Kasumi-1 (cell line): ENCODE results near the gene HNRNPM.

Experiments used
- DNase-seq, 2 experiments: peaks; one replicate each; lab custom pipeline; 2025; lab: John Stamatoyannopoulos, UW

Gene HNRNPM

GRCh38 chr19:8459520-8460270 is 14.9 kb downstream of the HNRNPM start:
- DNase-seq = no peak

GRCh38 chr19:8460516-8461298 is 15.9 kb downstream of the HNRNPM start:
- DNase-seq = no peak

- no peak for DNase-seq
Observed at GRCh38 chr19:8461376-8461775, 16.6 kb downstream of the HNRNPM start.

DNA sequence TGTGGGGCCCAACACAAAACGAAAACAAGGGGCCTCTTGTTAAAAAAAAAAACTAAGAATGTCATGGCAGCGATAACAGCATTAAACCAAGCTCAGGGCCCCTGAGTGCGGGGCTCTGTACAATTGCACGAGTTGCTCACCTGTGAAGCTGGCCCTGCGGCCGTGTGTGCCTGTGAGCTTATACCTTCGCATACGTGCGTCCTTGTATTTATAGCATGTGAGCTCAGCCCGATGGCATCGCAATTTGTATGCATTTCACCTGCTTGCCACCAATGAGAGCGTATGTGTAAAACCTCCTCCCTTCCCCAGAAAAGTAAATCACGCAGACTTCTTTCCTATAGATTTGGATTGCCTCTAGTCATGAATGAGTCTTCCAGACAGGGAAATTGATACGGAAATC is 17.1 kb downstream of the HNRNPM start:
- DNase-seq = no peak

- no peak for DNase-seq
Observed at GRCh38 chr19:8462571-8462970, 17.8 kb downstream of the HNRNPM start.

DNA sequence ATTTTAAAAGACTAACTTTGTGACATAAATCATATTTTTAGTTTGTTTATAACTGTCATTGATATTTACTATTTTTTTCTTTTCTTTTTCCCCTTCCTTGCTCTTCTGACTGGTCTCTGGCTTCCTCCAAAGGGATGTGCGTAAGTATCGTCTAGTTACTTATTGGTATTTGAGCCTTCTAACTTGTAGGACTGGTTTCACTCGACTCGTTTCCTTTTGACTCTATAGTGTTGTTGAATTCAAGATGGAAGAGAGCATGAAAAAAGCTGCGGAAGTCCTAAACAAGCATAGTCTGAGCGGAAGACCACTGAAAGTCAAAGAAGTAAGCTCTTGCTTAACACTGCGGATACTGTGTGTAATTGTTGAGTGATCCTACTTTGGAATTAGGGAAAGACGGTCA is 18.6 kb downstream of the HNRNPM start:
- no peak for DNase-seq

DNA sequence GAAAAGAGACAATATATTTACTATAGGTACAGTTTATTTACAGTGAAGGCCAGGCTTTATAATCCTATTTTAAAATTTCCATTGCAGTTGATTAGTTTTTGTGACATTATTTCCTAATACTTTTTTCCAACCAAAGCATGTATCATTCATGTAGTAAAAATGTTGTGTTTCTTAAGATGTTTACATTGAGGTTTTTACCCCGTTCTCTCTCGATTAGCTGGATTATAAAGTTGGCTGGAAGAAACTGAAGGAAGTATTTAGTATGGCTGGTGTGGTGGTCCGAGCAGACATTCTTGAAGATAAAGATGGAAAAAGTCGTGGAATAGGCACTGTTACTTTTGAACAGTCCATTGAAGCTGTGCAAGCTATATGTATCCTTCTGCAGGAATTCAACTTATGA is 21.2 kb downstream of the HNRNPM start:
- DNase-seq = no peak

DNA sequence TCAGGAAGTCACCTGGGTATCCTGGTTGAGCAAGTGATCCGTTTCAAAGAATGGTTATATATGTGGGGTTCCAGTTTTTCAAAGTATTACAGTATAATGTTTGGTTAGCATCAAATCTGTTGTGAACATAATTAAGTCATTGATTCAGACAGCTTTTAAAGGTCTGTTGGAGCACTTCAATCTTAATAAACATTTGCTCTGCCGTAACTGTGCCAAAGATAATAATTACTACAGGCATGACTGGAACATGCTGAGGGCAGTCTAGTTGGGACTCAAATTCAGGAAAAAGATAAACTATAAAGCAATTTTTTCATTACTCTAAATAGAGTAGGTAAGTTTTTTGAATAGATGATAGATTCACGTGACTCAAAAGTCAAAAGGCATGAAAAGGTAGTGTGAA is 23.3 kb downstream of the HNRNPM start:
- no peak for DNase-seq

DNA sequence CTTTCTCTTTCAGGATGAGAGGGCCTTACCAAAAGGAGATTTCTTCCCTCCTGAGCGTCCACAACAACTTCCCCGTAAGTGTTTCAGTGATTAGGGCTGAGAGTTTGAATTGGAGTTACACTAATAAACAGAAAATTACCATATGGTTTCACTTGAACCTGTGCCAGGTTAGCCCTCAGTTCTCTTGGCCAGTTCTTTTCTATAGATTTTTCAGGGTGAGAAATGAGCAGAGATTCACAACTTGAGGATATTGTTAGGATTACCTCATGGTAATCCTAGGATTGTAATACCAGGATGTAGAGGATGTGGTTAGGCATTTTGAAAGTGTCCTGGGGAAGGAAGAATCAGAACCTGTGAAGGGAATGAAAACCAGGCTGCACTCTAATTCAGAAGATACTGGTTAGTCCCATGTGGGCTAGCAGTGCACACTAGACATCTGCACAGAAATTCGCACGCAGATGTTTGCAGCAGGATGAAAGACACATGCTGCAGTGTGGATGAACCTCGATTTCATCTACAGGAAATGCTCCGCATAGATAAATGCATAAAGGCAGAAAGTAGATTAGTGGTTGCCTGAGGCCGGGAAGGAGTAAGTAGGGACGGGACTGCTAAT is 24.1 kb downstream of the HNRNPM start:
- DNase-seq = no peak

DNA sequence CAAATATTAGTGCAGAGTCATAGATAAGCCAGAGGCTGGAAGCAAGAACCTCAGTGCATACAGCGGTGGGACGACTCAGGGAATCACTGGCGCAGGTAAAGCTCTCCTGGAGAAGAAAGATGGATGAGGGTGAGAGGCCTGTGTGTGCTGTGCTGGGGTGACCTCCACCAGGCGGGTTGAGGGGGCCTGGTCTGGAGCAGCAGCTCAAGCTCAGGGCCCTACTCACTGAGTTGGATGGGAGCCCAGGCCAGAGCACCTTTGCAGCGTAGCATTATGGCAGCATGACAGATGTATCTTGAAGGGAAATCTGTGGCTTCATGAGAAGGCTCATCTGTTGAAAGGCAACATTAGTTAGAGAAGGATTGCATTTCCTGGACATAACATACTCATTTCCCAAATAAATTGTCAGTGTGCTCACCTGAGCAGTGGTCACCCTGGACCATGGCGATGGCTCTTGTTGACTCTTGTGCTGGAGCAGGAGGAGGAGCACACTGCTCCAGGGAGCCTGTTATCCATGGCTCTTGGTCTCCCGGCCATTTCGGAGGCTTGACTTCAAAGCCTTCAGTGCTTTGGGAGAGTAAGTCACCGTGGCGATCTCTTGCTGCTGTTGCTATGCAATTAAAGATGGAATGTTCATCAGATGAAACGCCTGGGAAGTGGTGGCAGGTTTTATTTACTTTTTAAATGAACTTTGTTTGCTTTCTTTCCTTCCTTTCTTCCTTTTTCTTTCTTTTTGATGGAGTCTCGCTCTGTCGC is 25.0 kb downstream of the HNRNPM start:
- DNase-seq = no peak

DNA sequence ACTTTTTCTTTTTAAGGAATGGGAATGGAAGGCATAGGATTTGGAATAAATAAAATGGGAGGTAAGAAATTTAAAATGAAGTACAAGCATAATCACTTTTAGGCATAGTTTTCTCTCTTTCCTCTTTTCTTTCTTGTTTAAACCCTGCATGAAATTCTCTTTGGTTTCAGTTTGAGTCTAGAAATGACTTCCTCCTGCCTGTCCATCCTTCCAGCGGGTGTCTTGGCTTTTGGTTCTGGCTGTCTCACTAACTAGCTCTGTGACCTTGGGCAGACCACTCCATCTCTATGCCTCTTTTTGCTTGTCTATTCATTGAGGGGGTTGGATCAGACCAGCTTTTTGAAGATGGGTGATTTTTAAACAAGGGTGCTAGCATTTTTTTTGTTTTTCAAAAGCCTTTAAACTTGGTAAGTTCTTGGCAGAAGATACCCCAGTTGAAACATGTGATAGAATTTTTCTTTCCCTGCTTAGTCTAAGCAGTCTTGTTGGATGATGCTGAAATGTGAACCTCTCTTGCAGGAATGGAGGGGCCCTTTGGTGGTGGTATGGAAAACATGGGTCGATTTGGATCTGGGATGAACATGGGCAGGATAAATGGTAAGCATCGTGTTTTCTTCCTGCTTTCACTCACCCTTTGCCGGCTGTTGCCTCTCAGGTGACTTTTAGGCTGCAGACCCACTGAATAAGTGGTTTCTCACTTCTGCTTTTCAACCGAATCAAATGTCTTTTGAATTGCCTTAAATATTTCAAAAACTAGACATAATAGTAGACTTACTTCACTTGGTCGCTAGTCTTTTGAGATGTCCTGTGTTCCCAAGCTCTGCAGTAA is 29.1 kb downstream of the HNRNPM start:
- no peak for DNase-seq

- no peak for DNase-seq
Observed at GRCh38 chr19:8475005-8475404, 30.2 kb downstream of the HNRNPM start.

DNA sequence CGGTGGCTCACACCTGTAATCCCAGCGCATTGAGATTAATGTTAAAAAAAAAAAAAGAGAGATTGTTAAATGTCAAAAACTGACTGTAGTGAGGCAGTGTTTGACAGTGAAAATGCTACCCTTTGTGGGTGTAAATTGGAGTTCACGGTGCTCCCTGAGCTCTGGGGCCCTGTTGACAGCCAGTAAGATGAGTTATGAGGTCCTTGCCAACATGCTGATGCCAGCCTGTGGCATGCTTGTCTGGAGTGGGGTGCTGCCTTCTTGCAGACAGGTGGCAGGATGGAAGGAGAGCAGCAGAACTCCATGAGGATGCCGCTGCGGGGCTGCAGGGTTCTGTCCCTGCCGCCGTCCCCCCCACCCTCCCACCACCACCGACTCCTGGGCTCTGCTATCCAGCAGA is 31.7 kb downstream of the HNRNPM start:
- no peak for DNase-seq

DNA sequence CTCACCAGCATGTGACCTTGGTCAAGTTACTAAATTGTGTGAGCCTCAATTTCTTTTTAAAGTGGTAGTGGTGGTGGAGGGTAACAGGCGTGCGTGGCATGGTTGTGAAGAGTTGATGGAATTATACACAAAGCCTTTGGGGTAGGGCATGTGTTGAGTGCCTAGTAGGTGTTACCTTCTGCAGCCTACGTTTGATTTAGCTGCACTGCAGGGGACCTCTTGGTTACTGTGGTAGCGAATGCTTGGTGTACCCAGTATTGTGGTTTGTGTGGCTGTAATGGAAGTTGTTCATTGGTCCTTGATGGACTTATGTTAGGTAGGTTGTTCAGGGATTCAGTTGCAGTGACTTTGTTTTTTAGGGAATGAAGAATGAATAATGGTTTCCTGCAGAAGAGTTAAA is 33.1 kb downstream of the HNRNPM start:
- no peak for DNase-seq

- no peak for DNase-seq
Observed at GRCh38 chr19:8478598-8478997, 33.8 kb downstream of the HNRNPM start.

GRCh38 chr19:8481201-8481600 is 36.4 kb downstream of the HNRNPM start:
- DNase-seq = no peak

DNA sequence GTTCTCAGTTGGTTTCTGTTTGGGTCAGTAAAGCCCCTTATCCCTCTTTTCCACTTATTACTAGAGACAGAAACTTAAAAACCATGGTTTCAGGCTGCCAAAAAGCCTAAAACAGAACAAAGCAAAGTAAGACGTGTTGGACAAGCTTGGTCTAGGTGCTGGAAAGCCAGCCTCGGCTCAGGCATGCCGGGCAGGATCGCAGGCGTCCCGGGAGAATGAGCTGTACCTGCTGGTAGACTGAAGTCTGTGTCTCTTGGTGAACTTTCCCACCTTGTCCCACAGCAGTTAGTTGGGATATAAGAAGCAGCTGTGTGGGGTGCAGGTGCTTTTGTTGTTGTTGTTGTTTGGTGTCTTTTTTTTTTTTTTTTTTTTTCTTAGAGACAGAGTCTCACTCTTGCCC is 36.8 kb downstream of the HNRNPM start:
- no peak for DNase-seq

DNA sequence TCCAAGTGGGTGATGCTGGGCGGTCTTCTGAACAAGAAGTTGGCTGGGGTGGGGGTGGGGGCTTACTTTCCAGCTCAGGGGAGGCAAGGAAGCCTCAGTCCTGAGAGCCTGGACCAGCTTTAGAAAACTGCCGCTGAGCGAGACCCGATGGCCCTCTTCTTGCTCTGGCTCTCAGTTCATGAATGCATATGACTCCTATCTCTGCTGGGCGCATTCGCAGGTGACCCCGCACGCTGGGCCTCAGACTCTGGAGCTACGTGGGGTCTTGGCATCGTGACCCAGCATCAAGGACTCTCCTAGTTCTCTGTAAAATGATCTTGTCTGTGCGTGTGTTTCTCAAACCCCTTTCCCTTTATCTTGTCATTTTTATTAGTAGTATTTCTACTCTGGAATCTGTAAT is 37.9 kb downstream of the HNRNPM start:
- no peak for DNase-seq

DNA sequence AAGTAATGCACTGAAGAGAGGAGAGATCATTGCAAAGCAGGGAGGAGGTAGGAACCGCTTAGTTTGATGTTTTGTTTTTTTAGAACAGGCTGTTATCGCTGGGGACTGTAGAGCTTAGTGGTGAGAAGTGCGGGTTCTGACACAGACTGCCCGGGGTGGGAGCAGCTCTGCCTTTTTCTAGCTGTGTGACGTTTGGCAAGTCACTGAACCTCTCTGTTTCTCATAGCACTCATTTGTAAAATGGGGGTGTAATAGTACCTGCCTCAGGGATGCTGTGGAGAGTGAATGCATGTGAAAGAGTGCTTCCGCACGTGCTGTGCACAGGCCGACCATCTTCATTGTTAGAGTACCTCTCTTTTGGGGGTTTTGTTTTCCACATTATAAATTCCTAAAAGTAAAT is 38.4 kb downstream of the HNRNPM start:
- DNase-seq = no peak

- DNase-seq = no peak
Observed at GRCh38 chr19:8484331-8484894, 39.6 kb downstream of the HNRNPM start.
